H1 (cell line): ENCODE results near the gene POLN. TPM values are rescaled to one million over a fixed set of nuclear protein-coding genes. Genes with fewer than 3 reads are reported as not detected.

Experiments
- CTCF ChIA-PET: fragments of 300-600 bp; sonication (Branson Sonifier 250); formaldehyde crosslinking; loops from one replicate; lab custom pipeline; 2021; ENCODE audit not compliant: partially characterized antibody; lab: Charles Lee
- POLR2A ChIA-PET: fragments of 300-600 bp; sonication (Branson Sonifier 250); formaldehyde crosslinking; loops from one replicate; lab custom pipeline; 2021; ENCODE audit warnings: inconsistent platforms; ENCODE audit not compliant: partially characterized antibody; lab: Charles Lee
- DNase-seq, 2 experiments: peaks; one replicate each; pipeline versions ENCODE4 v3.0.0 to v3.0.0-alpha.2; 2010 to 2022; ENCODE audit warnings: low spot score in 2 of 2, low read depth in 1 of 2, mixed read lengths in 1 of 2
- FAIRE-seq: peaks from 2 replicates; lab custom pipeline; 2011; peaks lifted over from hg19 to GRCh38; lab: Jason Lieb, UNC
- H2AFZ ChIP-seq: 2 replicates; pipeline ENCODE4 v1.8.1; 2012; ENCODE audit warnings: low read length, inconsistent platforms
- H2AK5ac ChIP-seq: 2 replicates; pipeline ENCODE4 v1.6.1; 2013; ENCODE audit warnings: low read depth, low read length
- H2BK120ac ChIP-seq: replicated peaks from 2 replicates; pipeline ENCODE3; 2013; ENCODE audit warnings: low read depth, low read length, inconsistent platforms
- H2BK12ac ChIP-seq: 2 replicates; pipeline ENCODE4 v1.6.1; 2013; ENCODE audit warnings: low read depth, low read length
- H2BK15ac ChIP-seq: 2 replicates; pipeline ENCODE4 v1.6.1; 2013; ENCODE audit warnings: low read length
- H2BK20ac ChIP-seq: 2 replicates; pipeline ENCODE4 v1.6.1; 2013; ENCODE audit warnings: low read length
- H2BK5ac ChIP-seq: 2 replicates; pipeline ENCODE4 v1.6.1; 2013; ENCODE audit warnings: low read depth, low read length
- H3K14ac ChIP-seq: 2 replicates; pipeline ENCODE4 v1.6.1; 2013; ENCODE audit warnings: inconsistent platforms; ENCODE audit not compliant: insufficient read length
- H3K18ac ChIP-seq: 2 replicates; pipeline ENCODE4 v1.6.1; 2013; ENCODE audit warnings: low read length; ENCODE audit errors: extremely low read depth
- H3K23ac ChIP-seq: 2 replicates; pipeline ENCODE4 v1.6.1; 2013; ENCODE audit warnings: inconsistent platforms; ENCODE audit not compliant: insufficient read length
- H3K23me2 ChIP-seq: 2 replicates; pipeline ENCODE4 v1.6.1; 2013; ENCODE audit warnings: low read depth, low read length
- H3K27ac ChIP-seq: 2 replicates; pipeline ENCODE4 v1.6.1; 2011; ENCODE audit warnings: low read depth, low read length, inconsistent platforms
- H3K27me3 ChIP-seq, 4 experiments: replicated peaks in 1 of 4; 1 replicate in 1 of 4; 2 replicates in 3 of 4; pipeline versions ENCODE4 v1.6.1 to v1.8.1; 2011 to 2013; ENCODE audit warnings: low read length in 3 of 4, mild to moderate bottlenecking in 3 of 4, inconsistent platforms in 2 of 4, mixed read lengths in 2 of 4, moderate library complexity in 1 of 4; ENCODE audit not compliant: control insufficient read depth in 3 of 4, insufficient read depth in 3 of 4; ENCODE audit errors: extremely low read depth in 1 of 4
- H3K36me3 ChIP-seq, 4 experiments: 2 replicates each; pipeline versions ENCODE4 v1.6.1 to v1.8.1; 2011 to 2013; ENCODE audit warnings: mild to moderate bottlenecking in 4 of 4, low read length in 3 of 4, moderate library complexity in 2 of 4, control low read depth in 1 of 4, inconsistent platforms in 1 of 4; ENCODE audit not compliant: insufficient read depth in 4 of 4, control insufficient read depth in 2 of 4
- H3K4ac ChIP-seq: replicated peaks from 2 replicates; pipeline ENCODE3; 2013; ENCODE audit warnings: low read length, low read depth, mixed read lengths, inconsistent platforms; ENCODE audit not compliant: insufficient read length
- H3K4me1 ChIP-seq, 4 experiments: replicated peaks in 1 of 4; 1 replicate in 1 of 4; 2 replicates in 3 of 4; pipeline versions ENCODE4 v1.6.1 to v1.8.1; 2011 to 2013; ENCODE audit warnings: low read length in 3 of 4, inconsistent platforms in 2 of 4, mixed read lengths in 1 of 4; ENCODE audit not compliant: insufficient read depth in 4 of 4, control insufficient read depth in 3 of 4
- H3K4me2 ChIP-seq, 2 experiments: 2 replicates each; pipeline versions ENCODE4 v1.6.1 to v1.8.1; 2011 to 2013; ENCODE audit warnings: low read depth in 2 of 2, low read length in 2 of 2, control low read depth in 1 of 2, inconsistent platforms in 1 of 2, mild to moderate bottlenecking in 1 of 2; ENCODE audit not compliant: insufficient read depth in 1 of 2
- H3K4me3 ChIP-seq, 4 experiments: fragments of 200-600, 300-600 bp in 1 of 4; sonication (generic), shearing (Covaris generic), sonication (Bioruptor Twin) in 1 of 4; 2 replicates each; pipeline versions ENCODE4 v1.5.1 to v1.8.1; 2011 to 2016; ENCODE audit warnings: low read length in 4 of 4, low read depth in 3 of 4, control low read depth in 2 of 4, inconsistent platforms in 2 of 4, mild to moderate bottlenecking in 2 of 4, mixed read lengths in 1 of 4, moderate library complexity in 1 of 4; ENCODE audit not compliant: insufficient read depth in 2 of 4; ENCODE audit errors: extremely low read depth in 1 of 4
- H3K56ac ChIP-seq: replicated peaks from 2 replicates; pipeline ENCODE3; 2013; ENCODE audit warnings: low read depth, mild to moderate bottlenecking, mixed read lengths, low read length, inconsistent platforms; ENCODE audit not compliant: insufficient read length
- H3K79me1 ChIP-seq: 2 replicates; pipeline ENCODE4 v1.6.1; 2013; ENCODE audit warnings: low read depth, low read length, control low read depth
- H3K79me2 ChIP-seq, 2 experiments: 2 replicates each; pipeline versions ENCODE4 v1.6.1 to v1.8.1; 2012 to 2013; ENCODE audit warnings: low read length in 2 of 2, mild to moderate bottlenecking in 2 of 2, inconsistent platforms in 1 of 2; ENCODE audit not compliant: insufficient read depth in 2 of 2, control insufficient read depth in 1 of 2
- H3K9ac ChIP-seq, 4 experiments: replicated peaks in 1 of 4; 1 replicate in 1 of 4; 2 replicates in 3 of 4; pipeline versions ENCODE4 v1.6.1 to v1.8.1; 2011 to 2013; ENCODE audit warnings: low read depth in 3 of 4, low read length in 3 of 4, control low read depth in 2 of 4, mild to moderate bottlenecking in 2 of 4, moderate library complexity in 2 of 4, inconsistent platforms in 1 of 4; ENCODE audit errors: extremely low read depth in 1 of 4
- H3K9me3 ChIP-seq, 2 experiments: 2 replicates each; pipeline versions ENCODE4 v1.6.1 to v1.8.1; 2012 to 2013; ENCODE audit warnings: mild to moderate bottlenecking in 2 of 2, moderate library complexity in 2 of 2, control low read depth in 1 of 2, inconsistent platforms in 1 of 2, low read depth in 1 of 2, low read length in 1 of 2, mixed read lengths in 1 of 2; ENCODE audit not compliant: insufficient read depth in 2 of 2
- H4K20me1 ChIP-seq, 2 experiments: replicated peaks in 1 of 2; 2 replicates each; pipeline versions ENCODE3 to v1.8.1; 2011 to 2013; ENCODE audit warnings: inconsistent platforms in 2 of 2, low read length in 2 of 2, mild to moderate bottlenecking in 1 of 2; ENCODE audit not compliant: insufficient read depth in 2 of 2, control insufficient read depth in 1 of 2
- H4K5ac ChIP-seq: 2 replicates; pipeline ENCODE4 v1.6.1; 2013; ENCODE audit warnings: low read length, low read depth, mixed read lengths, inconsistent platforms; ENCODE audit not compliant: insufficient read length
- H4K8ac ChIP-seq: 2 replicates; pipeline ENCODE4 v1.8.0; 2013; ENCODE audit warnings: mild to moderate bottlenecking, moderate library complexity, low read length, inconsistent platforms; ENCODE audit not compliant: insufficient read depth; ENCODE audit errors: extremely low read depth
- H4K91ac ChIP-seq: replicated peaks from 2 replicates; pipeline ENCODE3; 2013; ENCODE audit warnings: low read length, mixed read lengths, inconsistent platforms; ENCODE audit not compliant: insufficient read length
- EZH2 ChIP-seq: fragments of 200-600 bp; sonication (generic); IDR thresholded peaks from 2 replicates; pipeline ENCODE4 v1.7.1; 2012; ENCODE audit warnings: low read depth, mild to moderate bottlenecking, moderate library complexity, low read length, inconsistent platforms; ENCODE audit not compliant: severe bottlenecking
- GABPA ChIP-seq: IDR thresholded peaks from 2 replicates; pipeline ENCODE4 v1.6.1; 2011; ENCODE audit warnings: mild to moderate bottlenecking, low read length, moderate library complexity, borderline replicate concordance; ENCODE audit not compliant: insufficient read depth
- KDM1A ChIP-seq: fragments of 200-600, 300-600 bp; sonication (generic); IDR thresholded peaks from 2 replicates; pipeline ENCODE4 v1.7.1; 2016; ENCODE audit warnings: mild to moderate bottlenecking, low read length, borderline replicate concordance
- NRF1 ChIP-seq: IDR thresholded peaks from 2 replicates; pipeline ENCODE4 v1.6.1; 2011; ENCODE audit warnings: mild to moderate bottlenecking, low read depth, low read length, improper control_type of control experiment
- POLR2A ChIP-seq, 2 experiments: IDR thresholded peaks; 1 replicate in 1 of 2; 2 replicates in 1 of 2; pipeline ENCODE4 v1.6.1; 2011; ENCODE audit warnings: low read depth in 2 of 2, low read length in 2 of 2, mild to moderate bottlenecking in 2 of 2; ENCODE audit errors: control extremely low read depth in 1 of 2
- POLR2AphosphoS5 ChIP-seq: IDR thresholded peaks from 2 replicates; pipeline ENCODE4 v1.6.1; 2011; ENCODE audit warnings: low read depth, low read length
- POU5F1 ChIP-seq: IDR thresholded peaks from 2 replicates; pipeline ENCODE4 v1.6.1; 2011; ENCODE audit warnings: low read depth, mild to moderate bottlenecking, low read length, moderate library complexity
- RNF2 ChIP-seq: fragments of 200-900, 300-1000 bp; sonication (generic); IDR thresholded peaks from 2 replicates; pipeline ENCODE4 v1.7.1; 2016; ENCODE audit warnings: borderline replicate concordance, low read depth, mild to moderate bottlenecking, antibody characterized with exemption, low read length; ENCODE audit not compliant: poor library complexity, severe bottlenecking; ENCODE audit errors: missing control alignments
- SP2 ChIP-seq: IDR thresholded peaks from 2 replicates; pipeline ENCODE4 v1.6.1; 2012; ENCODE audit warnings: mild to moderate bottlenecking, low read length, inconsistent platforms
- WGBS, 2 experiments: shearing (Covaris generic) in 1 of 2; methylation state at CpG; one replicate each; pipeline versions ENCODE4 v1.1.6 to v1.1.7; 2013 to 2015; ENCODE audit warnings: low lambda C conversion rate in 2 of 2, mixed read lengths in 2 of 2, inconsistent platforms in 1 of 2, low coverage in 1 of 2, missing lambda C conversion rate in 1 of 2; ENCODE audit not compliant: insufficient replicate concordance in 2 of 2, insufficient coverage in 1 of 2, insufficient read length in 1 of 2; ENCODE audit errors: extremely low coverage in 1 of 2, missing lambda C conversion rate in 1 of 2; 5-methylcytosine and 5-hydroxymethylcytosine counted together
- polyA plus RNA-seq, 7 experiments: library from polyadenylated mRNA; depleted of rRNA in 3 of 7; stranded (reverse) in 5 of 7; unstranded in 2 of 7; fragments of >200 nt in 5 of 7; fragments of 200-250 nt in 2 of 7; gene quantifications; 1 replicate in 5 of 7; 2 replicates in 1 of 7; 4 replicates in 1 of 7; pipeline versions ENCODE4 v1.2.1 to v1.2.3, GENCODE V29; 2011 to 2013; ENCODE audit warnings: missing spikeins in 2 of 7, mixed read lengths in 2 of 7
- total RNA-seq: library from RNA; stranded (reverse); fragmentation: NEBNext Ultra II Directional; extraction: Animal tissue kit (Norgen Biotek cat#: 25700); gene quantifications from 2 replicates; pipeline ENCODE4 v1.2.1, GENCODE V29; 2021
- TF ChIP-seq, protein P1 (sequence below): IDR thresholded peaks from 2 replicates; pipeline ENCODE4 v1.6.1; 2011; ENCODE audit warnings: low read length, improper control_type of control experiment

Gene POLN
- total and polyA plus RNA-seq, 2 of the 8 experiments (the other 6 are each of a cell fraction or from before 2014, with no cell fraction given) = 0.98 to 1.5 TPM

DNA sequence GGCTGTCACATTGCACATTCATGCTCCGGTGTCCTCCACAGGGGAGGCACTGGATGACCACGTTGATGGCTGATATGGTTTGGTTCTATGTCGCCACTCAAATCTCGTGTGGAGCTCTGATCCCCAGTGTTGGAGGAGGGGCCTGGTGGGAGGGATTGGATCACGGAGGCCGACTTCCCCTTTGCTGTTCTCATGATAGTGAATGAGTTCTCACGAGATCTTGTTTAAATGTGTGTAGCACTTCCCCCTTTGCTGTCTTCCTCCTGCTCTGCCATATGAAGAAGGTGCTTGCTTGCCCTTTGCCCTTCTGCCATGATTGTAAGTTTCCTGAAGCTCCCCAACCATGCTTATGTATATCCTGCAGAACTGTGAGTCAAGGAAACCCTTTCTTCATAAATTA is 205.1 kb downstream of the POLN start:
- H3K14ac ChIP-seq = no peak overlapping the region
- no peak overlapping the region for H3K4me2 ChIP-seq
- H2AFZ ChIP-seq = no peak overlapping the region
- no peak overlapping the region for H2BK15ac ChIP-seq
- H4K91ac ChIP-seq = no peak overlapping the region
- H3K18ac ChIP-seq = no peak overlapping the region
- peaks cover 0 to 3% (median 0%) of the 10 kb centered on the region in 4 experiments; a peak in 1 of 7 replicates for H3K4me1 ChIP-seq
- ChIA-PET POLR2A (interaction anchor here (0.7 to 1.1 kb wide), 2 partner anchors 28 to 431 kb away, joined by 3 read pairs; partner anchors contain the start of gene NELFA), CTCF (interaction anchor here (0.7 to 2.0 kb wide), 4 partner anchors 46 to 109 kb away, joined by 3 to 4 read pairs (median 3); no protein-coding TSS in a partner anchor)
- no peak overlapping the region for H2AK5ac ChIP-seq
- H3K27ac ChIP-seq = no peak overlapping the region
- no peak overlapping the region for H2BK12ac ChIP-seq
- FAIRE-seq (no peak), DNase-seq (no peak)
- H2BK20ac ChIP-seq = no peak overlapping the region
- no peak overlapping the region for H3K4ac ChIP-seq
- peaks cover 14 to 34% (median 29%) of the 10 kb centered on the region in 4 experiments for H3K27me3 ChIP-seq
- H3K9me3 ChIP-seq = no peaks in the 10 kb centered on the region
- no peaks in the 10 kb centered on the region for H3K79me2 ChIP-seq
- 93% methylated on average over 7 of the region's 7 CpGs; no CpG with 5 or more reads in 1 of the 2 experiments for WGBS, 2 experiments
- peaks cover 9% of the 10 kb centered on the region; the same call in 1 of the 2 replicates for H3K23me2 ChIP-seq
- no peak overlapping the region for H4K8ac ChIP-seq
- no peaks in the 10 kb centered on the region; a peak in 1 of 8 replicates for H3K36me3 ChIP-seq
- no peak overlapping the region for H3K9ac ChIP-seq
- no peak overlapping the region for H2BK120ac ChIP-seq
- TF ChIP-seq GABPA = no peak
- no peak for TF ChIP-seq POU5F1
- no peak for TF ChIP-seq POLR2A (IDR thresholded peaks at IDR 0.05; ENCODE audit: control extremely low read depth in 1 of 2, low read depth in 2 of 2, low read length in 2 of 2)
- TF ChIP-seq, protein P1, sequence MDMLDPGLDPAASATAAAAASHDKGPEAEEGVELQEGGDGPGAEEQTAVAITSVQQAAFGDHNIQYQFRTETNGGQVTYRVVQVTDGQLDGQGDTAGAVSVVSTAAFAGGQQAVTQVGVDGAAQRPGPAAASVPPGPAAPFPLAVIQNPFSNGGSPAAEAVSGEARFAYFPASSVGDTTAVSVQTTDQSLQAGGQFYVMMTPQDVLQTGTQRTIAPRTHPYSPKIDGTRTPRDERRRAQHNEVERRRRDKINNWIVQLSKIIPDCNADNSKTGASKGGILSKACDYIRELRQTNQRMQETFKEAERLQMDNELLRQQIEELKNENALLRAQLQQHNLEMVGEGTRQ = no peak
- no peak for TF ChIP-seq KDM1A
- TF ChIP-seq NRF1 = no peak
- TF ChIP-seq SP2 = no peak
- no peak for TF ChIP-seq POLR2AphosphoS5
- no peak for TF ChIP-seq RNF2
- no peak for TF ChIP-seq EZH2
- H3K56ac ChIP-seq = no peak overlapping the region
- no peaks in the 10 kb centered on the region for H3K79me1 ChIP-seq
- H4K5ac ChIP-seq = no peak overlapping the region
- H3K4me3 ChIP-seq = no peak overlapping the region
- no peak overlapping the region for H3K23ac ChIP-seq
- no peak overlapping the region for H2BK5ac ChIP-seq
- H4K20me1 ChIP-seq = peaks cover 0 to 1% of the 10 kb centered on the region in 2 experiments
